NCI-H1436 (cell line): Measurements from ENCODE around the gene XRRA1.
"Not testable (repeated sequence)": the region's sequence is repeated elsewhere in the genome, so short reads cannot be mapped to it uniquely, and the experiment has no call there.

ENCODE experiments used
- DNase-seq: peaks from one replicate; lab custom pipeline; 2025; lab: John Stamatoyannopoulos, UW

The XRRA1 gene

DNA sequence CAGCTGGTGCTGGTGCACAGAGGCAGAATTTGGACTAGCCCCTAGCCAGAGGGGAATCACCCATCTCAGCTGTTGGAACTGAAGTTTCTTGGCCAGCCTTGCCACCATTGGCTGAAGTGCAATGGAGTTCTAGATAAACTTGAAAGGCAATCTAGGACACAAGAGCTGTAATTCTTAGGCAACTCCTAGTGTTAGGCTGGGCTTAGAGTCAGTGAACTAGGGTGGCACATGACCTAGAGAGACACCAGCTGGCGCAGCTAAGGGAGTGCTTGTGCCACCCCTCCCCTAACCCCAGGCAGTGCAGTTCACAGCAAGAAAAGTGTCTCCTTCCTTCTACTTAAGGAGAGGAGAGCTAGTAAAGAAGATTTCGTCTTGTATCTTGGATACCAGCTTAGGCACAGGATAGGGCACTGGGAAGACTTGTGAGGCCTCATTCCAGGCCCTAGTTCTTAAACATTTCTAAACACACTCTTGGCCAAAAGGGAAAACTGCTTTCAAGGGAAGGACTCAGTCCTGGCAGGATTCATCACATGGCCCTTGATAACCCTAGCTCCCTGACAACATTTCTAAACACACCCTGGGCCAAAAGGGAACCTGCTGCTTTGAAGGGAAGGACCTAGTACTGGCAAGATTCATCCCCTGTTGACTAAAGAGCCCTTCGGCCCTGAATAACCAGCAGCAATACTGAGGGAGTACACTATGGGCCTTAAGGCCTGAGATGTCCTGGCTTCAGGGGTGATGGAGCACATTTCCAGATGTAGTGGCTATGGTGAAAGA lies 53.4 kb downstream of the XRRA1 start:
- DNase-seq, result no peak

DNA sequence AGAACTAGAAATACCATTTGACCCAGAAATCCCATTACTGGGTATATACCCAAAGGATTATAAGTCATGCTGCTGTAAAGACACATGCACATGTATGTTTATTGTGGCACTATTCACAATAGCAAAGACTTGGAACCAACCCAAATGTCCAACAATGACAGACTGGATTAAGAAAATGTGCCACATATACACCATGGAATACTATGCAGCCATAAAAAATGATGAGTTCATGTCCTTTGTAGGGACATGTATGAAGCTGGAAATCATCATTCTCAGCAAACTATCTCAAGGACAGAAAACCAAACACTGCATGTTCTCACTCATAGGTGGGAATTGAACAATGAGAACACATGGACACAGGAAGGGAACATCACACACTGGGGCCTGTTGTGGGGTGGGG lies 55.9 kb downstream of the XRRA1 start:
- not testable (repeated sequence) for DNase-seq

GRCh38 chr11:74877132-74877531 lies 71.8 kb downstream of the XRRA1 start:
- DNase-seq, result no peak

- no peak for DNase-seq
Observed at GRCh38 chr11:74871037-74871436, 77.9 kb downstream of the XRRA1 start.

DNA sequence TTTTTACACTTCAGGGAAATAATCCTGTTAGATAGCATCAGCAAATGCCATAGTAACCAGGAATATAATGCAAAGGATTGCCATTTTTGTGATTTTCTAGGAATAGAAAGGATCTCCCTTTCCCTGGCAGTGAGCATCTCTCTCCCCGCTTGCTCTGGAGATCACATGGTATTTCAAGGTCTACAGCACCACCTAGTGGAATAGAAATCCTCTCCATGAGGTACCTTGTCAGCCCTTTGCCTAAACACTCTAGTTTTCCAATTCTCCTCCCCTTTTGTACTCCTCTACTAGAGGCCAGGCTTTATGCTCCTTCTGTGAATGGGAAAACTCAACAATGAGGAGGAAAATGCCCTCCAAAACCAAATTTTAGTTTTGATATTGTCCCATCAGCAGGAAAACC lies 78.4 kb downstream of the XRRA1 start:
- no peak for DNase-seq

GRCh38 chr11:74866557-74866956 lies 82.3 kb downstream of the XRRA1 start:
- DNase-seq, result no peak

GRCh38 chr11:74863410-74863809 lies 85.5 kb downstream of the XRRA1 start:
- DNase-seq, result no peak

DNA sequence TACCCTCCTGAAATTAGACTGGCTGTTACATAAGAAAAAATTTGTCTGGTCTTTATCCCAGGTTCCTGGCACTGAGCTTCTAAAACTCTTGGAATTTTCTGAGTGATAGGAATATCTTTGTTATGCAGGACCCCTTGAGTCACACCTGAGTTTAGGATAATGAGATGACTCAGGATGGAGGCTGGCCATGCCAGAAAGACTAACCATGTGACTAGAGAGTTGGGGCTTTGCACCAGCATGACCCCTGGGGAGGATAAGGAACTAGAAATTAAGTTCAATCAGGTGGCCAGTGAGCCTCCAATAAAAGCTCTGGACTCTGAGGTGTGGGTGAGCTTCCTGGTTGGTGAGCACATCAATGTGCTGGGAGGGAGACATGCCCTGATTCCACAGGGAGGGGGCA lies 88.1 kb downstream of the XRRA1 start:
- no peak for DNase-seq

GRCh38 chr11:74853223-74853622 lies 95.7 kb downstream of the XRRA1 start:
- no peak for DNase-seq

DNA sequence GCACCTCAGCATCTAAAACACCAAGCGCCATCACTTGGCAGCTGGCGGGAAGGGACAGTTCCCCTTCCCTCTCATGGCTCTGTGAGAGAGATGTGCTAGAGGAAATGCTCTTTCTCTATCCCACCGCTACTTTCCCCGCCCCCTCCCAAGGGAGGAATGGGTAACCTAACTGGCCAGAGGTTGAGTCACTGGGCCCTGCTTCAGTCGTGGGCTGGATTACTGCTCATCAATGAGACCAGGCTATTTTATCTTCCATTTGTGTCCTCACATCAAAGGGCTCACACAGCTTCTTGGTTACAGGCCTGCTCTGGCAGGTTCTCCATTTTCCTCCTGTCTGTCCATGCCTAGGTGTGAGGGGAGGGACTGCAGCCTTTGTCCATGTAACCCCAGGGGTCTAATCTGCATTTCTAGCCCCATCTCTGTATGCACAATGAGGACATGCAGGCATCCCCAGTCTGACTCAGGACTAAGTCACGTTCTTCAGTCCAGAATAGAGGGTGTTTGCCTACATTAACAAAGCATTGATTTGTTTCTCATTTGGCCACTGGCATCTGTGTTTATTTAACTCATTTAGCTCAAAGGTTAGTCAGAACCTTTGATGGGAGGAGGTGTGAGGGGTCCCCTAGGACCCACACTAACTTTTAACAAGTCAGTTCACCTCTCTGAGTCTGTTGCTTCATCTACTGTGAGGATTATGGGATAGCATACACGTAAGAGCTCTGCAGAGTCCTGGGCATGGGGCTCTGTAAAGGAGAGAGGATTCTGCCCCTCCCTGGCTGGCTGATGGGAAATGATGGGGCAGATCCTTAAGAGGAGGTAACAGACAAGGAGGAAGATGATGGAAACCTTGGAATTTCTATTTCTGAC lies 99.1 kb downstream of the XRRA1 start:
- DNase-seq, result no peak

DNA sequence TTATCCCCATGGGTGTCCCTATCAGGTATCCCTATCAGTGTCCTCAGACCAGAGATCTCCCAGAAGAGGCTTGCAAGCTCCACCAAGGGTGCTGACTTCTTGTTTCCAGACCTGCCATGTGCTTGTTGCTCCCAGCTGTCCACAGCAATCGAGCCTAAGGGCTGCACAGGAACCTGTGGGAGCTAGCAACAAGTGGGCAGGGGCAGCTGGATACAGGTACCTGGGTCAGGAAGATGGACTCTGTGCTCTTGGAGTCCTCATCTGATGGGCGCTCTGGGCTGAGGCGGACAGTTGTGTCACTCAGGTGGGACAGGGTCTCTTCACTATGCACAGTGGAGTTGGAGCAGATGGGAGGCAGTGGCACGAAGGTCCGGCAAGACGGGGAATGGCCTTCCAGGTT lies 101.0 kb downstream of the XRRA1 start:
- DNase-seq, result no peak

DNA sequence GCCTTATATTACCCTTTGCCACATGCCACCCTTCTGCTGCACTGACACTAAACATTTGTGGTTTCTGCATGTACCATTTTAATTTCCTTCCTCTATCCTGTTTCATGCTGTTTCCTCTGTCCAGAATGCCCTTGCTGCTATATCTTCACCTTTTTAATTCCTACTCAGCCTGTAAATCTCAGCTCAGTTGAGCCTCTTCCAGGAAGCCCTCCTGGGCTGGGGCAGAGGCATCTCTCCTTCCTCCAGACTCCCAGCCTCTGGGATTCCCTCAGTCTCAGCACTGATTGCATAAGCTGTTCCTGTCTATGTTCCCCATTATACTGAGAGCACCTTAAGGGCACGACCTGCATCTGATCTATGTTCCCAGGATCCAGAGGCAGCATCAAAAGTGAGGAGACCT lies 101.5 kb downstream of the XRRA1 start:
- no peak for DNase-seq

- DNase-seq, result no peak
Observed at GRCh38 chr11:74846770-74847169, 102.1 kb downstream of the XRRA1 start.

DNA sequence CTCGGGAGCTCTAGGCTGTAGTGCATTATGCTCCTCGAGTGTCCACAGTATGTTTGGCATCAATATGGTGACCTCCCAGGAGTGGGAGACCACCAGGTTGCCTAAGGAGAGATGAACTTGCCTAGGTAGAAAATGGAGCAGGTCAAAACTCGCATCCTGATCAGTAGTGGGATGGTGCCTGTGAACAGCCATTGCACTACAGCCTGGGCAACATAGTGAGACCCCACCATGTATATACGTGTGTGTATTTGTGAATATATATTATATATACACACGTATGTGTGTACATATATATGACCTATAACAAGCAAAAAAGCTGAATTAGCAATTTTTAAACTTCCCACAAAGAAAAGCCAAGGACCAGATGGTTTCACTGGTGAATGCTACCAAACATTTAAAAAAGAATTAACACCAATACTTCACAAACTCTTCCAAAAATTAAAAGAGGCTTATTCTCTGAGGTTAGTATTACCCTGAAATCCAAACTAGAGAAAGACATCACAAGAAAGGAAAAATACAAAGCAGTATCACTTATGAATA lies 102.8 kb downstream of the XRRA1 start:
- no peak for DNase-seq

DNA sequence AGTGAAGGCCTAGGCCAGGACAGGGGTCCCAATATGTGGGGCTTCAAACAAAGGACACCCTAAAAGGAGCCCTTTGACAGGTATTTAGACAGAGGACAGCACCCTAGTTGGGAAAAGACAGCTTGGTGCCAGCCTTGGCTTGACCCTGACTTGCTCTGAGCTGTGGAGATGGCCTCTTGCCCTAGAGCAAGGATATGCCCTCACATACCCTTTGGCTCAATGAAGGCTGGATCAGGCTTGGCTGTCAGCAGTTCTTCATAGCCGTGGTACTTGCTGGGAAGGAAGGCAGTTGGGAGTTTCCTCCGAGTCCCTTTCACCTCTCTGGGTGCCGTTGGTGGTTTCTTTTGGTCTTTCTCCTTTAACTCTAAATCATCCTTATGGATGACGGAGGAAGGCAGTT lies 104.0 kb downstream of the XRRA1 start:
- DNase-seq, result no peak

GRCh38 chr11:74844072-74844471 lies 104.8 kb downstream of the XRRA1 start:
- DNase-seq, result no peak

DNA sequence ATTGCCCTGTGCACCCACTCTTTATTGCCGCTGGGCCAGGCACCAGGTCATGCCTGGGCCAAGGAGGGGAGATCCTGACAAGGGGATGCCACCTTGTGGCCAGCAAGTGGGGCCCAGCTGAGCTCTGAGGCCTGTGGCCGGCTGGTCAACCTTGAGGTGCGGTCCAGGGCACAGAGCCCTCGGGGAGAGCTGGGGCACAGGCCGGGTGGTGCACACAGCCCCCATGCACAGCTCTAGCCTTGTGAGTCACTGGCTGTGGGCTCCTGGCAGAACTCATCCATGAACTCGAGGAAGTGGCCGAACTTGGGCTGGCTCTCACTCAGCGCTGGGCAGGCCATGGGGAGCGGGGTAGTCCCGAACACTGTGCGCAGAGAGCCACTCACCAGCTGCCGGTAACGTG lies 105.9 kb downstream of the XRRA1 start:
- no peak for DNase-seq

GRCh38 chr11:74840486-74840885 lies 108.4 kb downstream of the XRRA1 start:
- no peak for DNase-seq

GRCh38 chr11:74839971-74840370 lies 108.9 kb downstream of the XRRA1 start:
- no peak for DNase-seq

GRCh38 chr11:74839446-74839845 lies 109.4 kb downstream of the XRRA1 start:
- no peak for DNase-seq

DNA sequence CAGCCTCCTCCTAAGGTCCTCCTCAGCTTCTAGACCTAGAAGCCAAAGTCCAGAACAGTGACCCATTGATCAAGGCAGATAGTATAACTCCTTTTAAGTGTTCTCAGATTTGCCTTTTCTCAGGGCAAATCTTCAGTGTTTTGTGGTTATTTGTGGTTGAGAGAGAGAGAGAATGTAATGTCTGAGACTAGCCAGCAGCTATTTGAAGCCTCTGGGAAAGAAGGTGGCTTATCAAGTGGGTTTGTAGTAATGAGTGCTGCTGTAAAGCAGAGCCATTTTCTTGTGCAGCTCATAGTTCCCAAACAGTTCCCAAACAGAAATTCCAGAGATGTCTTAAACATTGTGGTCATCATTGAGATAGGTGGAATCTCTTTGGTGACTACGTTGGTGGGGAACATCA lies 110.7 kb downstream of the XRRA1 start:
- DNase-seq, result no peak

DNA sequence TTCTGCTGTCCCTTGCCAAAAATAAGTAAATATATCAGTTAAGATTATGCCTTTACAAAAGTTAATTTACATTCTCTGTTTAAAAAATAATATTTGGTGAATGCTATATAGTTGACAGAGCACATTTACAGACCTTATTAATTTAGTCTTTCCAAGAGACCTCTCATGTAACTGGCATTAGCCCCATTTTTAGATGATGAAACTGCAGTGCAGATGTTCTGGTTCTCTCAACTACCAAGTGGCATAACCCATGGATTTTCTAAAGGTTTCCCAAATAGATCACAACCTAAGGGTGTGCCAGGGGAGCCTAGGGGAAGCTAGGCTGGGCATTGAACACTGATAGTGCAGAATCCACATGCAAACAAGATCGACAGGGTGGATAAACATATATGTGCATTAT lies 111.7 kb downstream of the XRRA1 start:
- no peak for DNase-seq

- DNase-seq, result no peak
Observed at GRCh38 chr11:74826901-74827300, 122.0 kb downstream of the XRRA1 start.
